Caco-2 (cell line): ENCODE data around the gene CCNJL. TPM values are rescaled to one million over a fixed set of nuclear protein-coding genes. Genes with fewer than 3 reads are reported as not detected.

Source experiments
- BruUV-seq: library from RNA; stranded (reverse); fragments of 400-500 nt; replicated peaks from 2 replicates; lab custom pipeline; 2021; lab: Mats Ljungman, UMichigan
- CTCF ChIA-PET: fragments of 300-600 bp; sonication (Branson Sonifier 250); formaldehyde crosslinking; loops from one replicate; lab custom pipeline; 2022; ENCODE audit warnings: antibody characterized with exemption; lab: Charles Lee
- POLR2A ChIA-PET: fragments of 300-600 bp; sonication (Branson Sonifier 250); formaldehyde crosslinking; loops from one replicate; lab custom pipeline; 2022; ENCODE audit warnings: antibody characterized with exemption; lab: Charles Lee
- DNase-seq, 2 experiments: peaks; one replicate each; pipeline versions ENCODE4 v3.0.0 to v3.0.0-alpha.2; 2020 to 2022
- H3K27me3 ChIP-seq: replicated peaks from 2 replicates; pipeline ENCODE4 v1.6.0; 2011; ENCODE audit warnings: low read length; ENCODE audit not compliant: control insufficient read depth, insufficient read depth
- H3K36me3 ChIP-seq: 2 replicates; pipeline ENCODE4 v1.5.1; 2011; ENCODE audit warnings: low read length; ENCODE audit not compliant: control insufficient read depth, insufficient read depth
- H3K4me1 ChIP-seq: fragments of 250-450 bp; sonication (Bioruptor Pico); 2 replicates; pipeline ENCODE4 v1.5.1; 2020; ENCODE audit warnings: mild to moderate bottlenecking
- H3K4me3 ChIP-seq: 2 replicates; pipeline ENCODE4 v1.5.1; 2011; ENCODE audit warnings: low read depth, mild to moderate bottlenecking, control low read depth, low read length
- H3K9me3 ChIP-seq: fragments of 250-450 bp; sonication (Bioruptor Pico); 2 replicates; pipeline ENCODE4 v1.5.1; 2020; ENCODE audit warnings: mild to moderate bottlenecking, moderate library complexity
- H3K27ac Mint-ChIP-seq: one replicate; pipeline ENCODE4 v1.8.0; 2022; ENCODE audit warnings: mixed read lengths; ENCODE audit not compliant: unreplicated experiment
- H3K27me3 Mint-ChIP-seq: one replicate; pipeline ENCODE4 v1.8.0; 2022; ENCODE audit warnings: mixed read lengths; ENCODE audit not compliant: insufficient read depth, unreplicated experiment
- H3K36me3 Mint-ChIP-seq: one replicate; pipeline ENCODE4 v1.8.0; 2022; ENCODE audit warnings: mild to moderate bottlenecking, mixed read lengths; ENCODE audit not compliant: insufficient read depth, unreplicated experiment
- H3K4me1 Mint-ChIP-seq: one replicate; pipeline ENCODE4 v1.8.0; 2022; ENCODE audit warnings: low read depth, mixed read lengths; ENCODE audit not compliant: unreplicated experiment
- H3K4me3 Mint-ChIP-seq: one replicate; pipeline ENCODE4 v1.8.0; 2022; ENCODE audit warnings: mild to moderate bottlenecking, moderate library complexity, mixed read lengths; ENCODE audit not compliant: unreplicated experiment
- H3K9me3 Mint-ChIP-seq: one replicate; pipeline ENCODE4 v1.8.0; 2022; ENCODE audit warnings: mixed read lengths; ENCODE audit not compliant: unreplicated experiment
- CTCF ChIP-seq, 2 experiments: fragments of 200-600 bp in 1 of 2; IDR thresholded peaks; 1 replicate in 1 of 2; 2 replicates in 1 of 2; pipeline versions ENCODE4 v1.5.1 to v1.8.0; 2011 to 2022; ENCODE audit warnings: antibody characterized with exemption in 1 of 2, control low read depth in 1 of 2, inconsistent platforms in 1 of 2, low read depth in 1 of 2, low read length in 1 of 2, mild to moderate bottlenecking in 1 of 2, moderate library complexity in 1 of 2; ENCODE audit not compliant: insufficient read depth in 1 of 2, severe bottlenecking in 1 of 2, unreplicated experiment in 1 of 2
- intact Hi-C: fragments of 100-400 bp; cut with micrococcal nuclease; formaldehyde crosslinking; loops from one replicate; pipeline ENCODE4 v1.10.0; 2022; ENCODE audit not compliant: unreplicated experiment
- total RNA-seq: library from RNA; stranded (reverse); gene quantifications from 2 replicates; pipeline ENCODE4 v1.2.3, GENCODE V29; 2022

Gene CCNJL
- total RNA-seq, 1 experiment from 2014 or later, result 17.4 TPM

GRCh38 chr5:160221082-160221481 lies 91.3 kb downstream of the CCNJL start:
- ChIA-PET CTCF (no interaction called here), POLR2A (no interaction called here)
- no peaks in the 10 kb centered on the region for H3K27me3 ChIP-seq
- Mint-ChIP-seq H3K27me3 (no peaks in the 10 kb centered on the region), H3K9me3 (no peaks in the 10 kb centered on the region), H3K27ac (no peak overlapping the region), H3K4me1 (peaks cover 8% of the 10 kb centered on the region), H3K36me3 (no peaks in the 10 kb centered on the region), H3K4me3 (no peak overlapping the region)
- peaks cover 4% of the 10 kb centered on the region; the same call in 1 of the 2 replicates for H3K4me1 ChIP-seq
- no peaks in the 10 kb centered on the region for H3K9me3 ChIP-seq
- no peaks in the 10 kb centered on the region for H3K36me3 ChIP-seq
- H3K4me3 ChIP-seq, result no peak overlapping the region
- intact Hi-C loops, result no loop called here
- no peak for DNase-seq
- TF ChIP-seq CTCF (IDR thresholded peaks at IDR 0.05; ENCODE audit: insufficient read depth in 1 of 2, low read depth in 1 of 2, low read length in 1 of 2, severe bottlenecking in 1 of 2, unreplicated experiment in 1 of 2), result no peak
- BruUV-seq, result no TSS peak

DNA sequence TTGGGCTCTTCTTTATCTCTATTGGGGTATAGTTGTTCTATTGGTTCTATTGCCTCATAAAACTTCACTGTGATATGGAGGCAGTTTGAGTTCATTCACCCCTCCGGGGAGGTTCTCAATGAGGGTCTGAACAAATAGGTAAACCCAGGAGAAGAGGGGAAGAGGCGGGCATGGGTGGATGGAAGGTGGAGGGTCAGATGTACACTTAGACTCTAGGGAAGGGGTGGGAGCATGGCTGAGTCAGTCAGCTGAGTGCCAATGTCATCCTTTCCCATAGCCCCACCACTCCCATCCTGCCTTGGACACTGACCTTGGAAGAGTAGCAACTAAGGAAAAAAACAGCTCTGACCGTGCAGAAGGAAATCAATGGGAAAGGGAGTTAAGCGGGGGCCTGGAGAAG lies 93.0 kb downstream of the CCNJL start:
- DNase-seq, result no peak
- ChIA-PET CTCF (no interaction called here), POLR2A (no interaction called here)
- intact Hi-C loops, result no loop called here
- no peak for TF ChIP-seq CTCF (IDR thresholded peaks at IDR 0.05; ENCODE audit: insufficient read depth in 1 of 2, low read depth in 1 of 2, low read length in 1 of 2, severe bottlenecking in 1 of 2, unreplicated experiment in 1 of 2)
- Histone ChIP-seq H3K4me3 (no peak overlapping the region), H3K9me3 (no peaks in the 10 kb centered on the region), H3K36me3 (no peaks in the 10 kb centered on the region), H3K4me1 (peaks cover 4% of the 10 kb centered on the region; the same call in 1 of the 2 replicates), H3K27me3 (no peaks in the 10 kb centered on the region)
- Mint-ChIP-seq H3K27me3 (no peaks in the 10 kb centered on the region), H3K4me3 (no peak overlapping the region), H3K27ac (no peak overlapping the region), H3K36me3 (no peaks in the 10 kb centered on the region), H3K4me1 (peaks cover 8% of the 10 kb centered on the region), H3K9me3 (no peaks in the 10 kb centered on the region)
- no TSS peak for BruUV-seq

GRCh38 chr5:160213537-160213936 lies 98.8 kb downstream of the CCNJL start:
- no peak for TF ChIP-seq CTCF (IDR thresholded peaks at IDR 0.05; ENCODE audit: insufficient read depth in 1 of 2, low read depth in 1 of 2, low read length in 1 of 2, severe bottlenecking in 1 of 2, unreplicated experiment in 1 of 2)
- Mint-ChIP-seq H3K9me3 (no peaks in the 10 kb centered on the region), H3K4me3 (no peak overlapping the region), H3K36me3 (no peaks in the 10 kb centered on the region), H3K27ac (no peak overlapping the region), H3K27me3 (no peaks in the 10 kb centered on the region), H3K4me1 (peaks cover 22% of the 10 kb centered on the region)
- BruUV-seq, result no TSS peak
- ChIA-PET POLR2A (no interaction called here), CTCF (no interaction called here)
- no peaks in the 10 kb centered on the region for H3K36me3 ChIP-seq
- no peaks in the 10 kb centered on the region for H3K9me3 ChIP-seq
- DNase-seq, result no peak
- H3K4me3 ChIP-seq, result no peak overlapping the region
- H3K27me3 ChIP-seq, result no peaks in the 10 kb centered on the region
- H3K4me1 ChIP-seq, result peaks cover 26% of the 10 kb centered on the region
- intact Hi-C loops, result no loop called here
